Ectodermal cell (in vitro differentiated cells): Measurements from ENCODE around the gene SPPL2B.

Experiments used
- H3K27ac ChIP-seq: 2 replicates; pipeline ENCODE4 v1.7.0; 2013; ENCODE audit warnings: mild to moderate bottlenecking, low read depth, low read length; ENCODE audit not compliant: insufficient read depth, poor library complexity, severe bottlenecking
- H3K27me3 ChIP-seq: 2 replicates; pipeline ENCODE4 v1.7.0; 2013; ENCODE audit warnings: mild to moderate bottlenecking, low read length; ENCODE audit not compliant: insufficient read depth, control insufficient read depth, poor library complexity, severe bottlenecking
- H3K36me3 ChIP-seq: one replicate; pipeline ENCODE4 v1.7.0; 2013; ENCODE audit warnings: low read length; ENCODE audit not compliant: control insufficient read depth, insufficient read depth
- H3K4me1 ChIP-seq: one replicate; pipeline ENCODE4 v1.7.0; 2013; ENCODE audit warnings: low read length; ENCODE audit not compliant: control insufficient read depth, insufficient read depth
- H3K4me3 ChIP-seq: 2 replicates; pipeline ENCODE4 v1.7.0; 2013; ENCODE audit warnings: low read depth, low read length, control low read depth; ENCODE audit not compliant: insufficient read depth
- H3K9me3 ChIP-seq: 2 replicates; pipeline ENCODE4 v1.7.0; 2013; ENCODE audit warnings: mild to moderate bottlenecking, low read length, moderate library complexity; ENCODE audit not compliant: control insufficient read depth
- WGBS, 2 experiments: methylation state at CpG; one replicate each; pipeline ENCODE4 v1.1.7; 2013; ENCODE audit warnings: missing lambda C conversion rate in 2 of 2; 5-methylcytosine and 5-hydroxymethylcytosine counted together

Gene SPPL2B

DNA sequence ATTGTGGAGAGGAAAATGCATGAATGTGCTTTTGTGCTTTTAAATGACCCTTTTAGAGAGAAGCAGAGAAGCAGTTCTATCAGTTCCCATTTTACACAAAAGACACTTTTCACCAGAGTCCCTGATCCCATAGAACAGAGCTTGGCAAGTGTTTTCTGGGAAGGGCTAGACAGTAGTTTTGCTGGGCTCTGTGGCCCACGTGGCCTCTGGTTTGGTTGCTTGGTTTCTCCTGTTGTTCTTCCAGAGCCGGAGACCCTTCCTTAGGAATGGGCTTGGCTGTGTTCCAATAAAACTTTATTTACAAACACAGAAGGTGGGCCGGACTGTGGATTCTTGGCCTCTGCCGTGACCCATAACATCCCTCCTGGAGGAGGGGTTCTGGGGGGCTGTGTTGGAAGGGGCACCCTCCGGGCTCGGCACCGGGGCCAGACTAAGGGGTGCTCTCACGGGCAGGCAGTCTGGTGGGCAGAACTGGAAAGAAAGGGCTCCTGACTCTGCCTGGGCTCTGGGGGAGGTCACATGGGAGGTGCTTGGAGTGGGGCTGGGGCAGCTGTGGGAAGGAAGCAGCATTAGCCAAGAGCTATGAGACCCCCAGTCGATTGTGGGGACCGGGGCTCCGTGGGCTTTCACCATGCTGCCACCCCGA lies 3.2 kb downstream of the SPPL2B start:
- no peak overlapping the region for H3K27ac ChIP-seq
- H3K27me3 ChIP-seq = no peaks in the 10 kb centered on the region
- no peaks in the 10 kb centered on the region for H3K9me3 ChIP-seq
- H3K4me3 ChIP-seq = no peak overlapping the region
- 85 to 88% methylated on average over 11 to 12 of the region's 12 CpGs for WGBS, 2 experiments
- peaks cover 19% of the 10 kb centered on the region for H3K4me1 ChIP-seq
- no peaks in the 10 kb centered on the region for H3K36me3 ChIP-seq

DNA sequence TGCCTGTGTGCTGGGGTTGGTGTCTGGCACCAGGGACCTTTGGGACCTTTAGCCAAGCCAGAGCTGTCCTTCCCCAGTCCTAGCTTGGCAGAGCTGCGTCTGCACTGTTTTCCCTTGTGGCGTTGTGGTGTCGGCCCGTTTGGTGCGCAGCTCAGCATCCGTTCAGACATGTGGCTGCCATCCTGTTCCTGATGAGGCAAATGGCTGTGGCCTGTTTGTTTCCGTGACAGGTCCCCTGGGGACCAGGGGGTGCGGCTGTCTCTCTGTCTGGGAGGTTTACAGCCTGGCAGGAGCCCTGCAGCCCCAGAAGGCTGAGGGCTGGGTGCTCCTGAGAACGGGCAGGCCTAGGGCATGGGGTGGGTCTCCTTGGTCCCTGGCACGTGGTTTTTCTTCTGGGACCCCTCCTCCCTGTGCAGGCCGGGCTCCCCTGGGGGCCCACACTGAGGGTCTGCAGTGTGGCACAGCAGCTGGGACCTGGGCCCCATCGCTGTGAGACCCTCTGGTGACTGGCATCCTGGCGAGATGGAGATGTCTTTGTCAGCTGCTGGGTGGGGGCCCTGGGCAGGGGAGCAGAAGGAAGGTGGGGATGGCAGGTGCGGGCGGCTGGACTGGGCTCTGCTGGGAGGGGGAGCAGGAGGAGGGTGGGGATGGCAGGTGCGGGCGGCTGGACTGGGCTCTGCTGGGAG lies 4.0 kb downstream of the SPPL2B start:
- Histone ChIP-seq H3K9me3 (no peaks in the 10 kb centered on the region), H3K36me3 (no peaks in the 10 kb centered on the region), H3K4me1 (peaks cover 16% of the 10 kb centered on the region), H3K27me3 (no peaks in the 10 kb centered on the region), H3K4me3 (no peak overlapping the region), H3K27ac (no peak overlapping the region)
- 91 to 93% methylated on average over 17 of the region's 17 CpGs for WGBS, 2 experiments

DNA sequence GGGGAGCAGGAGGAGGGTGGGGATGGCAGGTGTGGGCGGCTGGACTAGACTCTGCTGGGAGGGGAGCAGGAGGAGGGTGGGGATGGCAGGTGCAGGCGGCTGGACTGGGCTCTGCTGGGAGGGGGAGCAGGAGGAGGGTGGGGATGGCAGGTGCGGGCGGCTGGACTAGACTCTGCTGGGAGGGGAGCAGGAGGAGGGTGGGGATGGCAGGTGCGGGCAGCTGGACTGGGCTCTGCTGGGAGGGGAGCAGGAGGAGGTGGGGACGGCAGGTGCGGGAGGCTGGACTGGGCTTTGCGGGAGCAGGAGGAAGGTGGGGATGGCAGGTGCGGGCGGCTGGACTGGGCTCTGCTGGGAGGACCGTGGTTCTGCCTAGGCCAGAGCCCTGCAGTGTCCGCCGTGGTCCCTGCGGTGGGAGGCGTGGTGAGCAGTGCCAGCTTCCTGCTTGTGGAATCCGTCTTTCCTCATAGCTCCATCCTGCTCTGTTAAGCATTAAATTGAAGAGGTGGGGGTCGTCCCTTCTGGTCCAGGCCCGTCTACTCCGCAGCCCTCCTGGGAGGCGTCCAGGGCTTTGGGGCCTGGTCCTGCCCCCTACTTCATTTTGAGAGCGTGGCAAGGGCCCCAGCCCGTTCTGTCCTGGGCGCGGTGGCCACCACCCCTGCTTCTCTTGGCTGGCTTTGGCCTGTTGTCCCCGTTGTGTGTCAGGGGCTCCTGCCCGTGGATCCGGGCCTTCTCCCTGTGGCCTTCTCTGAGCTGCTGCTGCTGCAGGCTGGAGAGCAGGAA lies 4.7 kb downstream of the SPPL2B start:
- H3K27me3 ChIP-seq = no peaks in the 10 kb centered on the region
- no peak overlapping the region for H3K27ac ChIP-seq
- H3K4me1 ChIP-seq = peaks cover 18% of the 10 kb centered on the region
- H3K9me3 ChIP-seq = no peaks in the 10 kb centered on the region
- no peak overlapping the region for H3K4me3 ChIP-seq
- 91 to 92% methylated on average over 27 of the region's 27 CpGs for WGBS, 2 experiments
- no peaks in the 10 kb centered on the region for H3K36me3 ChIP-seq

DNA sequence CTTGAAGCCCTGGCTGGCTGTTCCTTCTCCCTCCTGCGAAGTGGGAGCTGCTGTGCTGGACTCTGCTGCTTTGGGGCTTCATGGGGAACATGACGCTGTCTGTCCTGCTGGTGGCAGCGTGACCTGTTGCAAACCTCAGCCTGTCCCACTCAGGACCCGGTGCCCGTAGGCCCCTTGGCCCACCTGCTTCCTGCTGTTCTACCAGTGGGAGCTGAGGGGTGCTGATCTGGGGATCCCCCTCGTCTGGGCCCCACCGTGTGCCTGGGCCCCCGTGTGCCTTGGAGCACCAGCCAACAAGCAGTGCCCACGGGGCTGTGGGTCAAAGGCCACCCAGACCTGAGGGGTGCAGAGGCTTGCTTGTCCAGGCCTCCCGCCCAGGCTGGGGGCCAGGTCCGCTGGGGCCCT lies 5.3 kb downstream of the SPPL2B start:
- no peaks in the 10 kb centered on the region for H3K9me3 ChIP-seq
- no peak overlapping the region for H3K27ac ChIP-seq
- H3K36me3 ChIP-seq = no peaks in the 10 kb centered on the region
- WGBS, 2 experiments = 88 to 89% methylated on average over 11 of the region's 11 CpGs
- H3K4me1 ChIP-seq = peaks cover 18% of the 10 kb centered on the region
- no peaks in the 10 kb centered on the region for H3K27me3 ChIP-seq
- H3K4me3 ChIP-seq = no peak overlapping the region

DNA sequence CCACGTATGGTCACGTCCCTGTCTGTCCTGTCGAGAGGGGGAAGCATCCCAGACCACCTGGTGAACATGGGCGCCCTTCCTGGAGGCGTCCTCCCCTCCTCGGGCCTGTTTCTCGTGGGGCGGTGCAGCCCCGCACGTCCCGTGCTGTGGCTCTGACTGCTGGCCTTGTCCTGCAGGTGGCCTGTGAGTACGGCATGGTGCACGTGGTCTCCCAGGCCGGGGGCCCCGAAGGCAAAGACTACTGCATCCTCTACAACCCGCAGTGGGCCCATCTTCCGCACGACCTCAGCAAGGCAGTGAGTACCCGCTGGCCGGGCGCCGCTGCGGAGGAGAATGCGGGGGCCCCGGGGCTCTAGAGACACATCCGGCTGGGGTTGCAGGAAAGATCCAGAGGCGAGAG lies 5.9 kb downstream of the SPPL2B start:
- WGBS, 2 experiments = 96 to 97% methylated on average over 27 of the region's 27 CpGs
- Histone ChIP-seq H3K4me3 (no peak overlapping the region), H3K9me3 (no peaks in the 10 kb centered on the region), H3K4me1 (peaks cover 18% of the 10 kb centered on the region), H3K36me3 (no peaks in the 10 kb centered on the region), H3K27ac (no peak overlapping the region), H3K27me3 (no peaks in the 10 kb centered on the region)

DNA sequence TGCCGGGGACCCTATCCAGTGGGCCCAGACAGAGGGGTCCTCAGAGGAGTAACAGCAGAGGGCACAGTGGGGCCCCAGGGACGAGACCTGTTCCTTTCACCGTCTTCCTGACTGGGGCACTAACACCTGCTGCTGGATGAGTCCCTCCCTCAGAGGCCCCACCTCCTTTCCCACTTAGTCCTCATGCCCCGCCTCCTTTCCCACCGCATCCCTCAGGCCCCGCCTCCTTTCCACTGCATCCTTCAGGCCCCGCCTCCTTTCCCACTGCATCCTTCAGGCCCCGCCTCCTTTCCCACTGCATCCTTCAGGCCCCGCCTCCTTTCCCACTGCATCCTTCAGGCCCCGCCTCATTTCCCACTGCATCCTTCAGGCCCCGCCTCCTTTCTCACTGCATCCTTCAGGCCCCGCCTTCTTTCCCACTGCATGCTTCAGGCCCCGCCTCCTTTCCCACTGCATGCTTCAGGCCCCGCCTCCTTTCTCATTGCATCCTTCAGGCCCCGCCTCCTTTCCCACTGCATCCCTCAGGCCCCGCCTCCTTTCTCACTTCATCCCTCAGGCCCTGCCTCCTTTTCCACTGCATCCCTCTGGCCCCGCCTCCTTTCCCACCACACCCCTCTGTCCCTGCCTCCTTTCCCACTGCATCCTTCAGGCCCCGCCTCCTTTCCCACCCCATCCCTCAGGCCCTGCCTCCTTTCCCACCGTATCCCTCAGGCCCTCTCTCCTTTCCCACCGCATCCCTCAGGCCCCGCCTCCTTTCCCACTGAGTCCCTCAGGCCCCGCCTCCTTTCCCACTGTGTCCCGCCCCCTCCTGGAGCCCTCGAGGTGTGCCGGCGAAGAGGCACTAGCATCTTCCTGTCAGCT lies 6.7 kb downstream of the SPPL2B start:
- no peak overlapping the region for H3K4me3 ChIP-seq
- H3K4me1 ChIP-seq = peaks cover 17% of the 10 kb centered on the region
- 93 to 94% methylated on average over 26 of the region's 26 CpGs for WGBS, 2 experiments
- no peak overlapping the region for H3K27ac ChIP-seq
- H3K36me3 ChIP-seq = no peaks in the 10 kb centered on the region
- no peaks in the 10 kb centered on the region for H3K27me3 ChIP-seq
- H3K9me3 ChIP-seq = no peaks in the 10 kb centered on the region

DNA sequence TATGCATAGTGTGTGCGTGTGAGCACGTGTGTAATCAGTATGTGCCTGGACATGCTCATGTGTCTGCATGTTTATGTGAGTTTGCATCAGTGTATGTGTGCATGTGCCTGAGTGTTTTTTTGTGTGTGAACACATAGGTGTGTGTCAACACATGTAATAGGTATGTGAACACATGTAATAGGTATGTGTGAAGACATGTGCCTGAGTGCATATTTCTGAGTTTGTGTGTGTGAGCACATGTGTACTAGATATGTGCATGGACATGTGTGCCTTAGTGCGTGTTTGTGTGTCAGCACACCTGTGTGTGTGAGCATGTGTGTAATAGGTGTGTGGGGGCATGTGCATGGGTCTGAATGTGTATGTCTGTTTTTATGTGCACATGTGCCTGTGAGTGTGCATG lies 7.4 kb downstream of the SPPL2B start:
- 96 to 98% methylated on average over 3 of the region's 3 CpGs for WGBS, 2 experiments
- Histone ChIP-seq H3K27ac (no peak overlapping the region), H3K4me3 (no peak overlapping the region), H3K9me3 (no peaks in the 10 kb centered on the region), H3K4me1 (peaks cover 11% of the 10 kb centered on the region), H3K27me3 (no peaks in the 10 kb centered on the region), H3K36me3 (no peaks in the 10 kb centered on the region)

DNA sequence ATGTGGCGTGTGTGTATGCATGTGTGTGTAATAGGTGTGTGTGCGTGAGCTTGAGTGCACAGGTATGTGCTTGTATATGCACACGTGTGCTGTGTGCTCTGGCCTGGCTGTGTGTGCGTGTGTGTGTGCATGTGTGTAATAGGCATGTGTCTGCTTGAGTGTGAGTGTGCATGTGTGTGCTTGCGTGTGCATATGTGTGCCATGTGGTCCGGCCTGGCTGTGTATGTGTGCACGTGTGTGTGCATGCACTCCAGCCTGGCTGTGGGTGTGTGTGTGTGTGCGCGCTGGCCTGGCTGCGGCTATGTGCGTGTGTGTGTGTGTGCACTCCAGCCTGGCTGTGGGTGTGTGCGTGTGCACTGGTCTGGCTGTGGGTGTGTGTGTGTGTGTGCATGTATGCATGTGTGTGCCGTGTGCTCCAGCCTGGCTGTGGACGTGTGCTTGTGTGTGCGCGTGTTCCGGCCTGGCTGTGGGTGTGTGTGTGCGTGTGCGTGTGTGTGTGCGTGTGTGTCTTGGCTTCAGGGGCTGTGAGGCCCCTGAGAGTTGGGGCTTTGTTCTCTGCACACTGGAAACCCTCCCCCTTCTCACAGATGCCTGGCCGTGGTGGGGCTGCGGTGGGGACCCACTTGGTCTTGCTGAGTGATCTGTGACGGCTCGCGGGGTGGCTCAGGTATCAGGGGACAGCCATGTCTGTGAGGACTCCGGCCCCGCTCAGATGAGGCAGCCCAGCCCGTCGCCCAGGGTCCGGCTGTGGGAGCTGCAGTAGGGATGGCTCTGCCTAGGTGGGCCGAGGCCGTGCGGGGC lies 8.2 kb downstream of the SPPL2B start:
- no peaks in the 10 kb centered on the region for H3K27me3 ChIP-seq
- no peaks in the 10 kb centered on the region for H3K36me3 ChIP-seq
- H3K4me1 ChIP-seq = peaks cover 5% of the 10 kb centered on the region
- no peaks in the 10 kb centered on the region for H3K9me3 ChIP-seq
- peak overlapping the region; percentile 2 for H3K27ac ChIP-seq
- WGBS, 2 experiments = 90 to 93% methylated on average over 33 of the region's 33 CpGs
- no peak overlapping the region for H3K4me3 ChIP-seq

DNA sequence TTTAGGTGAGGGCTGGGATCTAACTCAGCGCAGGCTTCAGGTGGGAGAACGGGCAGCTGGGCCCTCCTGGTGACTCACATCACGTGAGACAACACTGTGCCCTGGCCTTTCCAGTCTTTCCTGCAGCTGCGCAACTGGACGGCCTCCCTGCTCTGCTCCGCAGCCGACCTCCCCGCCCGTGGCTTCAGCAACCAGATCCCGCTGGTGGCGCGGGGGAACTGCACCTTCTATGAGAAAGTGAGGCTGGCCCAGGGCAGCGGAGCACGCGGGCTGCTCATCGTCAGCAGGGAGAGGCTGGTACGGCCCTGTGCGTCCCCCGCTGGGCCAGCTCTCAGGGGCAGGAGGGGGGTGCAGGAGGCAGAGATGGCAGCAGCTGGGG lies 8.8 kb downstream of the SPPL2B start:
- Histone ChIP-seq H3K27ac (peak overlapping the region; percentile 2), H3K4me1 (peaks cover 5% of the 10 kb centered on the region), H3K4me3 (no peak overlapping the region), H3K27me3 (no peaks in the 10 kb centered on the region), H3K36me3 (no peaks in the 10 kb centered on the region), H3K9me3 (no peaks in the 10 kb centered on the region)
- WGBS, 2 experiments = 61 to 66% methylated on average over 19 of the region's 19 CpGs
